Neural cell (in vitro differentiated cells): ENCODE data around the gene MANBA.

Source experiments
- EP300 ChIP-seq: fragments of 450-650 bp; conservative IDR thresholded peaks from 2 replicates; pipeline ENCODE4 v1.6.1; 2014; ENCODE audit warnings: antibody characterized with exemption, mild to moderate bottlenecking, moderate library complexity; ENCODE audit not compliant: poor library complexity, severe bottlenecking
- EZH2 ChIP-seq: fragments of 200-600, 300-800 bp; shearing (Covaris generic), sonication (generic); IDR thresholded peaks from 2 replicates; pipeline ENCODE4 v1.6.1; 2014; ENCODE audit warnings: antibody characterized with exemption, low read length, borderline replicate concordance, mild to moderate bottlenecking; ENCODE audit not compliant: insufficient read depth, poor library complexity, severe bottlenecking
- MXI1 ChIP-seq: fragments of 450-650 bp; conservative IDR thresholded peaks from 2 replicates; pipeline ENCODE4 v1.6.1; 2014; ENCODE audit warnings: antibody characterized with exemption, mild to moderate bottlenecking; ENCODE audit not compliant: poor library complexity, severe bottlenecking
- POLR2AphosphoS5 ChIP-seq: IDR thresholded peaks from 2 replicates; pipeline ENCODE4 v1.6.1; 2012
- REST ChIP-seq: IDR thresholded peaks from 2 replicates; pipeline ENCODE4 v1.6.1; 2012; ENCODE audit warnings: borderline replicate concordance
- TF ChIP-seq, protein P1 (sequence below): fragments of 450-650 bp; IDR thresholded peaks from 2 replicates; pipeline ENCODE4 v1.5.1; 2014; ENCODE audit warnings: antibody characterized with exemption, mild to moderate bottlenecking, moderate library complexity; ENCODE audit not compliant: poor library complexity, severe bottlenecking

DNA sequence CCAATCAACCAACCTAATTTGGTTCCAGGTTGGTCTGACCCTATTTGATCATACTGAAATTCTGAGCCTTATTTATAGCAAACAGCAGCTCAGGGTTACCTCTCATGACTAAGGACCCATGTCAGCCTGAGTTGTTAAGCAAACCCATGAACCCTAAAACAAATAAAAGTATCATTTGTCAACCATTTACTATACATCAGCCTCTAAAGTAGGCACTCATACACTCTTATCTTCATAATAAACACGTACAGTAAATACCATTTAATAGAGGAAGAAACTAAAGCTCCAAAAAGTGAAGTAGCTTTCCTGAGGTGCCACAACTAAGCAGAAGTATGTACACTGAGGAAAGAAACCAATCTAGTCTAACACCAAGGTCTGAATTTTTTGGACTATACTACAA is 25.2 kb downstream of the MANBA start:
- TF ChIP-seq POLR2AphosphoS5: no peak
- TF ChIP-seq, protein P1, sequence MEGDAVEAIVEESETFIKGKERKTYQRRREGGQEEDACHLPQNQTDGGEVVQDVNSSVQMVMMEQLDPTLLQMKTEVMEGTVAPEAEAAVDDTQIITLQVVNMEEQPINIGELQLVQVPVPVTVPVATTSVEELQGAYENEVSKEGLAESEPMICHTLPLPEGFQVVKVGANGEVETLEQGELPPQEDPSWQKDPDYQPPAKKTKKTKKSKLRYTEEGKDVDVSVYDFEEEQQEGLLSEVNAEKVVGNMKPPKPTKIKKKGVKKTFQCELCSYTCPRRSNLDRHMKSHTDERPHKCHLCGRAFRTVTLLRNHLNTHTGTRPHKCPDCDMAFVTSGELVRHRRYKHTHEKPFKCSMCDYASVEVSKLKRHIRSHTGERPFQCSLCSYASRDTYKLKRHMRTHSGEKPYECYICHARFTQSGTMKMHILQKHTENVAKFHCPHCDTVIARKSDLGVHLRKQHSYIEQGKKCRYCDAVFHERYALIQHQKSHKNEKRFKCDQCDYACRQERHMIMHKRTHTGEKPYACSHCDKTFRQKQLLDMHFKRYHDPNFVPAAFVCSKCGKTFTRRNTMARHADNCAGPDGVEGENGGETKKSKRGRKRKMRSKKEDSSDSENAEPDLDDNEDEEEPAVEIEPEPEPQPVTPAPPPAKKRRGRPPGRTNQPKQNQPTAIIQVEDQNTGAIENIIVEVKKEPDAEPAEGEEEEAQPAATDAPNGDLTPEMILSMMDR: no peak
- TF ChIP-seq MXI1: no peak
- no peak for TF ChIP-seq REST
- no peak for TF ChIP-seq EP300
- no peak for TF ChIP-seq EZH2
